Aorta (tissue), 5 donors: ENCODE measurements around the gene BMERB1. TPM values are rescaled to one million over a fixed set of nuclear protein-coding genes. Genes with fewer than 3 reads are reported as not detected.
A peak's percentile ranks its signal among the peaks of the same experiment; 100 is the strongest.

Experiments used
- ATAC-seq: fragments of 200-7000 bp; cut with Tn5 transposase; one replicate; pipeline ENCODE4 v1.9.1; 2022; ENCODE audit warnings: moderate library complexity; ENCODE audit not compliant: low FRiP score
- DNase-seq, 2 donors: peaks; one replicate each; pipeline ENCODE4 v3.0.0-alpha.2; 2020
- H3K27ac ChIP-seq, 2 donors: one replicate each; pipeline ENCODE4 v1.5.1; 2013; ENCODE audit warnings: low read length in 2 of 2, mild to moderate bottlenecking in 2 of 2, moderate library complexity in 2 of 2, control low read depth in 1 of 2, inconsistent platforms in 1 of 2, low read depth in 1 of 2
- H3K27me3 ChIP-seq, 2 donors: one replicate each; pipeline ENCODE4 v1.6.1; 2013; ENCODE audit warnings: control low read depth in 1 of 2, low read length in 1 of 2, mild to moderate bottlenecking in 1 of 2, moderate library complexity in 1 of 2; ENCODE audit not compliant: insufficient read depth in 2 of 2, control insufficient read depth in 1 of 2
- H3K36me3 ChIP-seq, 2 donors: one replicate each; pipeline ENCODE4 v1.6.1; 2013; ENCODE audit warnings: control low read depth in 1 of 2, low read length in 1 of 2, mild to moderate bottlenecking in 1 of 2; ENCODE audit not compliant: insufficient read depth in 2 of 2, control insufficient read depth in 1 of 2
- H3K4me1 ChIP-seq, 2 donors: one replicate each; pipeline ENCODE4 v1.6.1; 2013; ENCODE audit warnings: low read length in 2 of 2, control low read depth in 1 of 2, mild to moderate bottlenecking in 1 of 2, moderate library complexity in 1 of 2; ENCODE audit not compliant: insufficient read depth in 2 of 2, control insufficient read depth in 1 of 2
- H3K4me3 ChIP-seq, 2 donors: one replicate each; pipeline ENCODE4 v1.5.1; 2013; ENCODE audit warnings: low read length in 2 of 2, control low read depth in 1 of 2, mild to moderate bottlenecking in 1 of 2
- H3K9me3 ChIP-seq: one replicate; pipeline ENCODE4 v1.6.1; 2013; ENCODE audit warnings: mild to moderate bottlenecking, low read length; ENCODE audit not compliant: control insufficient read depth
- WGBS, 2 donors: extraction: QIAGEN DNeasy Blood & Tissue Kit; methylation state at CpG; one replicate each; pipeline ENCODE4 v1.1.7; 2013; 5-methylcytosine and 5-hydroxymethylcytosine counted together
- intact Hi-C, 2 donors: fragments of 100-400 bp; cut with DNase I; formaldehyde crosslinking; loops; one replicate each; pipeline versions ENCODE4 v1.14.2 to v1.15.0; 2022
- polyA plus RNA-seq, 2 donors: library from polyadenylated mRNA; stranded (reverse); fragments of 200-250 nt; gene quantifications; one replicate each; pipeline ENCODE4 v1.2.3, GENCODE V29; 2013
- total RNA-seq, 2 donors: library from RNA; stranded (reverse); fragmentation: NEBNext Ultra II Directional; extraction: Animal tissue kit (Norgen Biotek cat#: 25700); gene quantifications; one replicate each; pipeline ENCODE4 v1.2.1, GENCODE V29; 2021
- donor health status: healthy with polysubstance abuse.
- donor health status: Bipolar disorder and iron deficiency.
- donor health status: DM: no; HTN: no; CAD: no.
- donor health status: DM: no; HTN: no; CAD: no.
- donor health status: DM: yes; HTN: yes; CAD: no.

BMERB1 gene
- total and polyA plus RNA-seq, 4 donors = 52.2 to 76.7 (median 71.1) TPM

DNA sequence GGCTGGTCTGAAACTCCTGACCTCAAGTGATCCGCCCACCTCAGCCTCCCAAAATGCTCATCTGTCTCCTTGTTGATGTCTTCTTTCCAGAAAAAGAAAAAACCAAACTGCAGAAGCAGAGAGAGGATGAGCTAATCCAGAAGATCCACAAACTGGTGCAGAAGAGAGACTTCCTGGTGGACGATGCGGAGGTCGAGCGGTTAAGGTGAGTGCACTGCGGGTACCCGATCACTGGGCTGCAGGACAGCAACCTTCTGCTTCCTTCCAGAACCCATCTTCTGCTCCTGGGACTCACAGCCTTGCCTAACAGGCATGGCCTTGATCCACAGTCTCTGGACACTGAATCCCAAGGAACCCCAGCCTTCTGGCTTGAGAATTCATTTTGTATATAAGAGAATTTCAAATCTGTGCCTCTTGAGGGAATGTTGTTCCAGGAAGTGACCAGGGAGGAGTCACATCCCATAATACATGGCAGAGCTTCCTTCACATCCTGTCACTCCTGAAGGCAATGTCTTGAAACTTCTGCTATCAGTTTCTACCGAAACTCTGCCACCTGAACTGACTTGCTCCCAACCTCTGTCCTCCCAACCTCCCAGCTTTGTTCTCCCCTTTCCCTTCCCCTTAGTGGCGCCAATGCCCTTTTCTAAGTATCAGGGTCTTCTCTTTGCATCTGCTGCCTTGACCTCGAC is 146.9 kb downstream of the BMERB1 start:
- H3K36me3 ChIP-seq = peaks cover 4 to 6% of the 10 kb centered on the region in 2 donors
- no peaks in the 10 kb centered on the region for H3K27me3 ChIP-seq
- H3K27ac ChIP-seq = no peak overlapping the region
- no peaks in the 10 kb centered on the region for H3K9me3 ChIP-seq
- intact Hi-C loops = no loop called here
- ATAC-seq (no peak), DNase-seq (no peak)
- H3K4me1 ChIP-seq = no peaks in the 10 kb centered on the region
- H3K4me3 ChIP-seq = no peak overlapping the region
- WGBS, 2 donors = 96% methylated on average over 10 of the region's 10 CpGs

DNA sequence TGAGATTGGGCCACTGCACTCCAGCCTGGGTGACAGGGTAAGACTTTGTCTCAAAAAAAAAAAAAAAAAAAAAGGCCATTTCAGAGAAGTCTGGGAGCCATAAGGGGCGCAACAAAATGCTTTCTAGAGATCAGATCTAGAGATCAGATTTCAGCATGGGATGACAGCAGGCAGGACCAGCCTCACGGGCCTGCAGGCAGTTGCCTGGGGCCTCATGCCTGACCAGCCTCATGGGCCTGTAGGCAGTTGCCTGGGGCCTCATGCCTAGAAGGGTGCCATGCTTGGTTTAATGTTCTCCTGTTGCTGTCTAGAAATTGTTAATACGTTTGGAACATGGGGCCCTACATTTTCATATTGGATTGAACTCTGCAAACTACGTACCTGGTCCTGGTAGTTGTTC is 149.1 kb downstream of the BMERB1 start:
- DNase-seq (no peak), ATAC-seq (no peak)
- intact Hi-C loops = no loop called here
- Histone ChIP-seq H3K27ac (no peak overlapping the region), H3K27me3 (no peaks in the 10 kb centered on the region), H3K4me3 (no peak overlapping the region), H3K9me3 (no peaks in the 10 kb centered on the region), H3K36me3 (peaks cover 6% of the 10 kb centered on the region in 2 donors), H3K4me1 (no peaks in the 10 kb centered on the region)
- 89 to 95% methylated on average over 4 of the region's 4 CpGs for WGBS, 2 donors

DNA sequence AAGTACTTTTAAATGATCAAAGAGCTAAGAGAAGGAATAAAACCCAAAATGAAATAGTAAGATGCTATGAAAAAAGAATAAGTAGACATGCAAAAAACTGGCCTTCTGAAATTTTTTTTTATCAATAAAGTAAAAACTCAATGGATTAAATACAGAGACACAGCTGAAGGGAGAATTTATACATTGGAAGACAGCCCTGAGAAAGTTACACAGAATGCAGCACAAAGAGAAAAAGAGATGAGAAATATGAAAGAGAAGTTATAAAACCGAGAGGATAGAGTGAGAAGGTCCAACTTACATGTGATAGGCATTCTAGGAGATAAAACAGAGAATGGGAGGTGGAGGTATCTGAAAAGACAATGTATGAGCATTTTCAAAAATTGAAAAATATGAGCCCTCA is 151.6 kb downstream of the BMERB1 start:
- Histone ChIP-seq H3K4me1 (no peaks in the 10 kb centered on the region), H3K27me3 (no peaks in the 10 kb centered on the region), H3K36me3 (peaks cover 6% of the 10 kb centered on the region in 2 donors), H3K4me3 (no peak overlapping the region), H3K27ac (no peak overlapping the region), H3K9me3 (no peaks in the 10 kb centered on the region)
- intact Hi-C loops = no loop called here
- DNase-seq = no peak
- no peak for ATAC-seq
- 89 to 96% methylated on average over 1 of the region's 1 CpG for WGBS, 2 donors

DNA sequence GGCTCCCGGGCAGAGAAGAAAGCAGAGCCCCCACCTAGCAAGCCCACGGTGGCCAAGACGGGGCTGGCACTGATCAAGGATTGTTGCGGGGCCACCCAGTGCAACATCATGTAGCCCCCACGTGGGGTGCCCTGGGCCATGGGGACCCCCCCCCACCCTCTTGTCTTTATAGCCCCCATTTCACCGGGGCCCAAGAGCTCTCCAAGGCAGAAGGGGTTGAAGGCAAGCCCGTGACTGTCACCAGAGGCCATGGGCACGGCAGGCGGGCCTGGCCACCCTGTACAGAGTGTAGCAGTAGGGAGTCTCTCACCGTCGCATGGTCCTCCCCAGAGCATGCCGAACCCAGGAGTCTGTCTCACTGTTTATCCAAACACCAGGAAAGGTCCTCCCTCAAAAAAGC is 152.3 kb downstream of the BMERB1 start:
- DNase-seq = no peak
- Histone ChIP-seq H3K36me3 (peaks cover 6% of the 10 kb centered on the region in 2 donors), H3K27ac (no peak overlapping the region), H3K27me3 (no peaks in the 10 kb centered on the region), H3K4me3 (no peak overlapping the region), H3K4me1 (no peaks in the 10 kb centered on the region), H3K9me3 (no peaks in the 10 kb centered on the region)
- WGBS, 2 donors = 97 to 98% methylated on average over 12 of the region's 12 CpGs
- intact Hi-C loops = no loop called here
- no peak for ATAC-seq

DNA sequence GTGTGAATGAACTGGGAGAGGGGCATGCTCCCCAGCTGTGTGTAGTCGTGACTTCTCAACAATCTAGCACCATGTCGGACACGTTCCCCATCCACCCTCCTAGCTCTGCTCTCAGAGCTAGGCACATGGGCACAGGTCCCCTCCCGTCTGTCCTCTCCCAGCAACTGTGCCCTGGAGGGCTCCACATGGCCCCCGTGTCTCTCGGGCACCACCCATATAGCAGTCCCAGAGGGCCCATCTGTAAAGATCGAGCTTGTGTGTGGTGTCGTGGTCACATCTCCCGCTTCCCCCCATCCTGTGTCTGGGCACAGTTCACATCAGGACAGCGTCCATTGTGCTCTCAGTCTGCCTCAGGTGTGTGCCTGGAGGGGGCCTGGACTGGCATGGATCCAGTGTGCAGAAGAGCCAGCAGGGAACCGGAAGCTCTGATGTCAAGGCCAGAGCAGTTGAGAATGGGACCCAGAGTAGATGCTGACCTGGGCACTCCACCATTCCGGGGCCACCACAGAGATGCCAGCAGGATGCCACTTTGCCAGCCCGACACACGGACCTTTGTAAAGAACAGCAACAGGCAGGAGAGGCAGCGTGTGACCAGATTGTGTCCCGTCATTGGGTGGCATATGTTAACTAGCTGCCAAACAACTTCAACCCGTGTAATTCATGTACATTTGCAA is 152.9 kb downstream of the BMERB1 start:
- intact Hi-C loops = no loop called here
- ATAC-seq = no peak

DNA sequence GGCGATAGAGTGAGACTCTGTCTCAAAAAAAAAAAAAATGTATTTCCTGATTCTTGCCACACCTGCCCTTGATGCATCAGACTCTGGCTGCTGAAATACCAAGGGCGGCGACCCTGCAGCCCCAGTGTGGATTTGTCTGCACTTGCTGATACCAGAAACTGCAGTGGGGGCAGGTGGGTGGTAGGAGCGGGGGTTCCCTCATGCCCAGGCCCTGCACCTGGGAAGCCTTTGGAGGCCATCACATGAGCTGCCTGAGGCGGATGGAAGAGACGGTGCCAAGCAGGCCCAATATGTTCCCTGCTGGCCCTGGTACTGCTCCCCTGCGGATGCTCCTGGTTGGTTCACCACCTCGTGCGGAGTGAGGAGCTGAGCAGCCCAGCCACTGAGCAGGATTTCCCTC is 157.9 kb downstream of the BMERB1 start:
- no peak overlapping the region for H3K27ac ChIP-seq
- H3K27me3 ChIP-seq = no peaks in the 10 kb centered on the region
- H3K36me3 ChIP-seq = peaks cover 2 to 3% of the 10 kb centered on the region in 2 donors

More for the DNA sequence above, 152.9 kb downstream of the BMERB1 start:
- Histone ChIP-seq H3K9me3 (no peaks in the 10 kb centered on the region), H3K27me3 (no peaks in the 10 kb centered on the region), H3K4me3 (no peak overlapping the region), H3K36me3 (peaks cover 6% of the 10 kb centered on the region in 2 donors), H3K4me1 (no peaks in the 10 kb centered on the region), H3K27ac (no peak overlapping the region)
- DNase-seq = no peak
- 97% methylated on average over 17 of the region's 17 CpGs for WGBS, 2 donors

DNA sequence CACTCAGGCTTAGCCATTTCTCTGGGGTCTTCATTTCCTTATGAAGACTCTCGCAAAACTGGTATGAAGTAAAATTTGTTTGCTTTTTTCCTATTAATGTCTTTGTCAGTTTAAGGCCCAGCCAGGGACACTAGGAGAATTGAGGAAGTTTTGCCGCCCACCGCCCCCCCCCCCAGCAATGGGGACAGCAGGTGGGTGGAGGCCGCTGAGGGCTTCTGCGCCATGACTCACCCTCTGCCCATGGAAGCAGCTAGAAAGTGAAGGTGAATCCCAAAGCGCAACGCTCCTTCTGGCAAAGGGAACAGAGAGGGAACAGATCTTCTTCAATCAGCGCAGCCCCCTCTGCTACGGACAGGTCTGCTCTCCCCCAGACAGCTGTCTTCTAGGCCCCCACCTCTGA is 158.8 kb downstream of the BMERB1 start:
- Histone ChIP-seq H3K4me1 (no peaks in the 10 kb centered on the region), H3K9me3 (no peaks in the 10 kb centered on the region), H3K27ac (no peak overlapping the region), H3K36me3 (peaks cover 0 to 3% of the 10 kb centered on the region in 2 donors), H3K4me3 (no peak overlapping the region), H3K27me3 (no peaks in the 10 kb centered on the region)
- WGBS, 2 donors = 92 to 94% methylated on average over 9 of the region's 9 CpGs
- ATAC-seq (no peak), DNase-seq (no peak)
- intact Hi-C loops = no loop called here

More for the DNA sequence above, 157.9 kb downstream of the BMERB1 start:
- WGBS, 2 donors = 91 to 93% methylated on average over 9 of the region's 9 CpGs
- H3K9me3 ChIP-seq = no peaks in the 10 kb centered on the region
- ATAC-seq (no peak), DNase-seq (no peak)
- H3K4me3 ChIP-seq = no peak overlapping the region
- H3K4me1 ChIP-seq = no peaks in the 10 kb centered on the region
- intact Hi-C loops = no loop called here

DNA sequence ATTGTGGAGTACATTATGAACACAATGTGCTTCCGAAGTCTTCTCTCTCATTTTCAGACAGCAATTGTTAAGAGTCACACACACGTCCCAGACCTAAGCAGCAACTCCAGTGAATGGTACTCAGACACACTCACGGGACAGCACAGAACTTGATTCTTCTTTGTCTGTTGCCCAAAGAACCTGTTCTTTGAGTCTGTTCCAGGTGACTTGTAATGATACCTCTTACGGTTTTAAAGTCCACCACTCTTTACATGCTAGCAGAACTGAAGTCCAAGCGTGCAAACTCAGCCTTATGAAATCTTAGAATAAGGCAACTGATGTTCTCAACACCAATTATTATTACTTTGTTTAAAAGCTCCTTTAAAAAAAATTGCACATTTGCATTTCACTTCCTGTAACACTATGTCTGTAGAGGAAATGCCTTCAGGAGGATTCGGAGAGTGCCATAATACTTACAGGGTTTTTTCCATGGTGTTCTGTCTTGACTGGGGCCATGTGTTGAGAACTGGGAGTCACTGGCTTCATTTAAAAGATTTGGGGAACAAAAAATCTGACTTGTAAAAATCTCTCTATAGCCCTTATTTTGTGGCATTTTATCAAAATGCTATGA is 160.4 kb downstream of the BMERB1 start:
- 86% methylated on average over 6 of the region's 6 CpGs for WGBS, 2 donors
- Histone ChIP-seq H3K36me3 (peaks cover 0 to 3% of the 10 kb centered on the region in 2 donors), H3K27ac (no peak overlapping the region), H3K4me3 (no peak overlapping the region), H3K9me3 (no peaks in the 10 kb centered on the region), H3K27me3 (no peaks in the 10 kb centered on the region), H3K4me1 (no peaks in the 10 kb centered on the region)
- DNase-seq (no peak), ATAC-seq (no peak)
- intact Hi-C loops = no loop called here

DNA sequence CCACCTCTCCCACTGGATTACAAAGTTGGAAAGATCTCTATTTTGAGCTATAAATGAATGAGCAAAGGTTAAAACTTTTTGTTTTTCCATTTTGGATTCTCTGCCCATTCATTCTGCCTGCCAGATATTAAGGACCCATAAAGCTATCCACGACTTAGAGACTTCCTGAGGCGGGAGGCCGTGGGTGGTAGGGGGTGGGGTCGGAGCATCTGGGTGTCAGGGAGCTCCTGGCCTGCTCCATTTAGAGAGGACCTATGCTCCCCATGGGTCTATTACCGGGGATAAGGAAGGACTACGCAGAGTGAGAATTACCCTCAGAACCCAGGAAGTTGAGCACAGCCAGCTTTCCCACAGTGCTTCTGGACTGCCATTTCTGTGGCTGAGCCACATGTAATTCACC is 162.7 kb downstream of the BMERB1 start:
- WGBS, 2 donors = 66 to 71% methylated on average over 6 of the region's 6 CpGs
- H3K27me3 ChIP-seq = no peaks in the 10 kb centered on the region
- ATAC-seq (no peak), DNase-seq (no peak)
- intact Hi-C loops = no loop called here
- peak overlapping the region in 1 of 2 donors; percentile 29 for H3K27ac ChIP-seq
- H3K4me1 ChIP-seq = no peaks in the 10 kb centered on the region
- no peaks in the 10 kb centered on the region for H3K9me3 ChIP-seq
- H3K4me3 ChIP-seq = no peak overlapping the region
- peaks cover 3 to 5% of the 10 kb centered on the region in 2 donors for H3K36me3 ChIP-seq
